ENCODE data around the gene C12orf60. TPM values are rescaled to one million over a fixed set of nuclear protein-coding genes. Genes with fewer than 3 reads are reported as not detected.
A peak's percentile ranks its signal among the peaks of the same experiment; 100 is the strongest.
"Not testable (repeated sequence)": the region's sequence is repeated elsewhere in the genome, so short reads cannot be mapped to it uniquely, and the experiment has no call there.

Gene C12orf60, protein sequence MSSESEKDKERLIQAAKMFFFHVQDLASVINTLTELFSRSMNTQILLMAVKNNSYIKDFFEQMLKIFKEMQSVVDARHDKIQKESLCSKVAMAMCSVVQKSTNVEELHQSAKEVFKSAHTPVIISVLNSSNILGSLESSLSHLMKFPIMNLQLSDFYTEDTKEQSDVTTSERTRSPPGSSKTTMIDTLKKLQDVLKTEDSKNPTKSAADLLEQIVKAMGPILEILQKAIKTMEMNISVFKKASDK
- total RNA-seq: 1 to 10 TPM in 2 of 5 experiments, under 1 TPM in 2, not detected in 1; 0.22 to 1.7 (median 1.2) TPM
- 1 to 10 TPM in 1 of 2 donors, under 1 TPM in 1; 0.86 to 1.5 TPM for polyA plus RNA-seq
- total RNA-seq: 0.94 reads per million

DNA sequence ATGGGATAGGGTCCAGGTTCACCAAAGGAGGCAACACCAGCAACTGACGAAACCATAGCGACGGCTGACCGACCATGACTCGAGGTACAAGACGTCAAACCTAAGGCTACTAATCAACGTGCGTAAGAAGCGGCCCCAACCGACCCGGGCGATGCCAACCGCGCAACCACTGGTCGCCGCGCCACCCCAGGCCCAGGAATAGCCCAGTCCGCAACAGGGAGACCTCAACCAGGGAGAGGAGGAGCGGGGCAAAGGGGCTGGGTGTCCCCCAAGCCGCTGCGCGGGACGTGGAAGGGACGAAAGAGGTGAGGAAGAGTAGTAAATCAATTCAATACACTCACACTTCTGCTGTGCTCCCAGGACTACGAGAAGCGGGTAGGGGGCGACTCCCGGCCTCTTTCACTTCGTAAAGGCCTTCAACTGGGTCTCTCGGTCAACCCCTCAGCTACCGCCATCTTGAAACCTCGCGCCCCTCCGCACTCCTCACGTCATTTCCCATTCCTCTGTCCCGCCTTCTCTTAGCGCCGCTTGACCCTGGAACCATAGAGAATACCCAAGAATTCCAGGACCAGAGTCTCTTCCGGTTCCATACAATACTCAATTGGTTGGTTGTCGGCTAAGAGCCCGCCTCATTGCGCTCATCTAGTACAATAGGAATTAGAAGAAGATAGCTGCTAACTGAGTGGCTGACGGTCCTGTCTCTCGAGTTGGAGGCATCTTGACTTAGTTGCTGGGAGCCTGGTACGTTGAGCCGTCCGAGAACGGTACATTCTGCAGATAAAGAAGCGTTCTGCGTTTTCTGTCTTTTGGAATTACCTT lies at the start of gene C12orf60, which contains the start of gene WBP11:
Gene C12orf60, plus strand, starts transcription at position 660 of the 819 bp plus-strand sequence. CDS start 19,266 bp downstream, outside the sequence.
Gene WBP11, minus strand, starts transcription at position 468 of the 819 bp plus-strand sequence. CDS start 2,095 bp downstream, outside the sequence.
- H3K9me3 Mint-ChIP-seq: no peaks in the 10 kb centered on the region
- DNase-seq (peak; percentile 56 to 95 (median 91)), ATAC-seq (peak; percentile 98)
- no peaks in the 10 kb centered on the region for H3K27me3 ChIP-seq (ENCODE audit: control insufficient read depth in 2 of 2, insufficient read depth in 2 of 2, low read length in 2 of 2)
- no peaks in the 10 kb centered on the region for H3K27me3 Mint-ChIP-seq
- H3K4me3 ChIP-seq (ENCODE audit: low read length): peak within 1 kb of the TSS; percentile 80
- H3K4me3 Mint-ChIP-seq: no peak within 1 kb of the TSS
- peak within 1 kb of the TSS; percentile 97 for H3K27ac ChIP-seq (ENCODE audit: low read depth, low read length)
- peaks cover 14 to 19% of the 10 kb centered on the region in 2 donors for H3K4me1 ChIP-seq (ENCODE audit: control insufficient read depth in 2 of 2, insufficient read depth in 2 of 2, low read length in 2 of 2)
- POLR2A ChIA-PET: interaction anchor here (0.6 to 11.9 kb wide), 24 partner anchors 8 to 743 kb away, joined by 3 to 316 read pairs (median 4); partner anchors contain the start of genes ARHGDIB, ATF7IP and RERG
- H3K36me3 Mint-ChIP-seq: peaks cover 0 to 8% (median 5%) of the 10 kb centered on the region in 5 donors
- intact Hi-C loops (cut with micrococcal nuclease): loop anchor here (1.0 to 10.0 kb wide), 14 partner anchors 29 to 1701 kb away; partner anchors contain the start of genes ARHGDIB (in 2 of the 2), ATF7IP (in 2 of the 2), STRAP (in 2 of the 2) and EPS8 (in 1 of the 2)
- peaks cover 3 to 19% (median 4%) of the 10 kb centered on the region in 3 experiments for H3K36me3 ChIP-seq (ENCODE audit: control insufficient read depth in 2 of 3, insufficient read depth in 3 of 3, low read length in 3 of 3)
- H3K9me3 ChIP-seq (ENCODE audit: control insufficient read depth in 2 of 3, low read length in 3 of 3): no peaks in the 10 kb centered on the region
- CTCF ChIA-PET: interaction anchor here (0.6 to 2.5 kb wide), 3 partner anchors 26 to 80 kb away, joined by 4 to 22 read pairs (median 4); a partner anchor contains a TSS
- H3K4me1 Mint-ChIP-seq: peaks cover 0 to 26% (median 10%) of the 10 kb centered on the region in 7 donors
- no peak within 1 kb of the TSS for H3K27ac Mint-ChIP-seq

DNA sequence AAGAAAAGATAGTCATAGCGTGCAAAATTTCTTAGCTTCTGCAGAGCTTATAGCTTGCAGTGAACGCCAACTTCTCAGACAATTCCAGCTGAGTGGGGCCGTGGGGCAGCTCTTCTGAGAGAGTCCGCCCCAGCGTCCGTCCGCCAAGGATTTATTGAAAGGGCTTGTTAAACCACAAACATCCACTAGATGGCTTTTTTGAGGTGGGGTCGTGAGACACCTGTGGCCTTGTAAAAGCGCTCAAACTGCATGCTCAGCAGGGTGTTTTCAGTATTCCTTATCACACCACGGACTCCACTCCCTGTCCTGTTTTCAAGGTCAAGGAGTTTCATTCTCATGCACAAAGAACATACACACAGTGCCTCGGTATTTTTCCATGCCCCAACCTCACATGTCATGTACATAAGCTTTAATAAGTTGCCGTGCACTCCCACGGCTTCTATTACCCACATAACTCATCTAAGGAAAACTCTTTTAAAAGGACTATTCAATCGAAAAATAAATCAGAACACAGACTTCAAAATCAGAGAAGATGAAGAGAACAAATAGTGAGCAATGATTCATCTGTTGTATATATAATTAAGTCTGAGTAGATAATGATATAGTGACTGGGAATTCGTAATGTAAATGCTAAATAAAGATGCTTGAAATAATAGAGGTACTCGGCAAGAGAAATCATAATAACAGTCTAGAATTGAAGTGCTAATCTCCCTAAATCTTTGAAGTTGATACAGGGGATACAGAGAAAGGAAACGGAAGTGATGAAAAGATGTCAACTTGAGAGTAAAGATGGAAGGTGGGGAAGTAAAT lies 46.9 kb upstream of the C12orf60 start:
- no peak overlapping the region for H3K4me3 Mint-ChIP-seq
- intact Hi-C loops (cut with micrococcal nuclease): loop anchor here in 1 of 2 donors (1.0 kb wide), 1 partner anchor 14 kb away; no protein-coding TSS in a partner anchor
- DNase-seq (no peak), ATAC-seq (no peak)
- peaks cover 6 to 44% (median 20%) of the 10 kb centered on the region in 7 donors for H3K4me1 Mint-ChIP-seq
- POLR2A ChIA-PET: interaction anchor here (1.5 kb wide), 1 partner anchor 14 kb away, joined by 4 read pairs; no protein-coding TSS in a partner anchor
- peaks cover 0 to 3% (median 0%) of the 10 kb centered on the region in 5 donors for H3K27me3 Mint-ChIP-seq
- Histone ChIP-seq H3K9me3 (ENCODE audit: control insufficient read depth in 2 of 3, low read length in 3 of 3) (peaks cover 0 to 15% (median 0%) of the 10 kb centered on the region in 3 experiments), H3K4me1 (ENCODE audit: control insufficient read depth in 2 of 2, insufficient read depth in 2 of 2, low read length in 2 of 2) (no peaks in the 10 kb centered on the region), H3K4me3 (ENCODE audit: low read length) (no peak overlapping the region), H3K36me3 (ENCODE audit: control insufficient read depth in 2 of 3, insufficient read depth in 3 of 3, low read length in 3 of 3) (peaks cover 0 to 8% (median 0%) of the 10 kb centered on the region in 3 experiments), H3K27ac (ENCODE audit: low read depth, low read length) (no peak overlapping the region), H3K27me3 (ENCODE audit: control insufficient read depth in 2 of 2, insufficient read depth in 2 of 2, low read length in 2 of 2) (no peaks in the 10 kb centered on the region)
- CTCF ChIA-PET: interaction anchor here (0.7 kb wide), 1 partner anchor 974 kb away, joined by 3 read pairs; no protein-coding TSS in a partner anchor
- H3K9me3 Mint-ChIP-seq: peaks cover 0 to 50% (median 18%) of the 10 kb centered on the region in 11 donors
- H3K36me3 Mint-ChIP-seq: peaks cover 5 to 57% (median 43%) of the 10 kb centered on the region in 5 donors
- H3K27ac Mint-ChIP-seq: peak overlapping the region in 1 of 9 donors; percentile 4

DNA sequence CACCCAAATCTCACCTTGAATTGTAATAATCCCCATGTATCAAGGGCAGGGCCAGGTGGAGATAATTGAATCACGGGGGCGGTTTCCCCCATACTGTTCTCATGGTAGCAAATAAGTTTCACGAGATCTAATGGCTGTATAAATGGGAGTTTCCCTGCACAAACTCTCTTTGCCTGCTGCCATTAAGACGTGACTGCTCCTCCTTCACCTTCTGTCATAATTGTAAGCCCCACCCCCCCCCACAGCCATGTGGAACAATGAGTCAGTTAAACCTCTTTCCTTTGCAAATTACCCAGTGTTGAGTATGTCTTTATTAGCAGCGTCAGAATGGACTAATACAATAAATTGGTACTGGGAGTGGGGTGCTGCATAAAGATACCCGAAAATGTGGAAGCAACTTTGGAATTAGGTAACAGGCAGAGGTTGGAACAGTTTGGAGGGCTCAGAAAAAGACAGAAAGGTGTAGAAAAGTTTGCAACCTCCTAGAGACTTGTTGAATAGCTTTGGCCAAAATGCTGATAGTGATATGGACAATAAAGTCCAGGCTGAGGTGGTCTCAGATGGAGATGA lies 43.7 kb upstream of the C12orf60 start:
- DNase-seq; ATAC-seq; H3K27ac ChIP-seq (ENCODE audit: low read depth, low read length); H3K4me3 ChIP-seq (ENCODE audit: low read length); H3K27me3 ChIP-seq (ENCODE audit: control insufficient read depth in 2 of 2, insufficient read depth in 2 of 2, low read length in 2 of 2); H3K27ac Mint-ChIP-seq; H3K36me3 ChIP-seq (ENCODE audit: control insufficient read depth in 2 of 3, insufficient read depth in 3 of 3, low read length in 3 of 3); POLR2A ChIA-PET; H3K4me3 Mint-ChIP-seq; H3K27me3 Mint-ChIP-seq; CTCF ChIA-PET; intact Hi-C loops (cut with micrococcal nuclease); H3K4me1 ChIP-seq (ENCODE audit: control insufficient read depth in 2 of 2, insufficient read depth in 2 of 2, low read length in 2 of 2): not testable (repeated sequence)
- H3K4me1 Mint-ChIP-seq: peaks cover 0 to 31% (median 17%) of the 10 kb centered on the region in 7 donors
- H3K36me3 Mint-ChIP-seq: peaks cover 13 to 67% (median 60%) of the 10 kb centered on the region in 5 donors
- peaks cover 0 to 67% (median 27%) of the 10 kb centered on the region in 11 donors for H3K9me3 Mint-ChIP-seq
- H3K9me3 ChIP-seq (ENCODE audit: control insufficient read depth in 2 of 3, low read length in 3 of 3): peaks cover 0 to 15% (median 0%) of the 10 kb centered on the region in 3 experiments

DNA sequence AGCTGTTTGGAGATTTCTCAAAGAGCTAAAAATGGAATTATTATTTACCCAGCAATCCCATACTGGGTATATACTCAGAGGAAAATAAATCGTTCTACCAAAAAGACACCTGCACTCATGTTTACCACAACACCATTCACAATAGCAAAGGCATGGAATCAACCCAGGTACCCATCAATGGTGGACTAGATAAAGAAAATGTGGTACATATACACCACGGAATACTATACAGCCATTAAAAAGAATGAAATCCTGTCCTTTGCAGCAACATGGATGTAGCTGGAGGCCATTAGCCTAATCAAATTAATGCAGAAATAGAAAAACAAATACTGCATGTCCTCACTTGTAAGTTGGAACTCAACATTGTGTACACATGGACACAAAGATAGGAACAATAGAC lies 38.1 kb upstream of the C12orf60 start:
- DNase-seq: no peak
- ChIA-PET POLR2A (interaction anchor here (0.7 to 1.0 kb wide), 2 partner anchors 9 to 40 kb away, joined by 3 read pairs; a partner anchor contains a TSS), CTCF (no interaction called here)
- H3K9me3 Mint-ChIP-seq: peaks cover 0 to 60% (median 29%) of the 10 kb centered on the region in 11 donors
- no peak for ATAC-seq
- peak overlapping the region in 1 of 10 donors; percentile 44 for H3K4me3 Mint-ChIP-seq
- H3K4me3 ChIP-seq (ENCODE audit: low read length): no peak overlapping the region
- no peaks in the 10 kb centered on the region for H3K27me3 ChIP-seq (ENCODE audit: control insufficient read depth in 2 of 2, insufficient read depth in 2 of 2, low read length in 2 of 2)
- no peak overlapping the region for H3K27ac ChIP-seq (ENCODE audit: low read depth, low read length)
- H3K9me3 ChIP-seq (ENCODE audit: control insufficient read depth in 2 of 3, low read length in 3 of 3): peaks cover 0 to 11% (median 0%) of the 10 kb centered on the region in 3 experiments
- peaks cover 18 to 69% (median 65%) of the 10 kb centered on the region in 5 donors for H3K36me3 Mint-ChIP-seq
- H3K27ac Mint-ChIP-seq: peak overlapping the region in 1 of 9 donors; percentile 19
- peaks cover 0 to 13% (median 0%) of the 10 kb centered on the region in 3 experiments for H3K36me3 ChIP-seq (ENCODE audit: control insufficient read depth in 2 of 3, insufficient read depth in 3 of 3, low read length in 3 of 3)
- intact Hi-C loops (cut with micrococcal nuclease): no loop called here
- H3K4me1 ChIP-seq (ENCODE audit: control insufficient read depth in 2 of 2, insufficient read depth in 2 of 2, low read length in 2 of 2): peaks cover 0 to 14% of the 10 kb centered on the region in 2 donors
- H3K4me1 Mint-ChIP-seq: peaks cover 14 to 44% (median 30%) of the 10 kb centered on the region in 7 donors
- H3K27me3 Mint-ChIP-seq: peaks cover 0 to 2% (median 0%) of the 10 kb centered on the region in 5 donors

DNA sequence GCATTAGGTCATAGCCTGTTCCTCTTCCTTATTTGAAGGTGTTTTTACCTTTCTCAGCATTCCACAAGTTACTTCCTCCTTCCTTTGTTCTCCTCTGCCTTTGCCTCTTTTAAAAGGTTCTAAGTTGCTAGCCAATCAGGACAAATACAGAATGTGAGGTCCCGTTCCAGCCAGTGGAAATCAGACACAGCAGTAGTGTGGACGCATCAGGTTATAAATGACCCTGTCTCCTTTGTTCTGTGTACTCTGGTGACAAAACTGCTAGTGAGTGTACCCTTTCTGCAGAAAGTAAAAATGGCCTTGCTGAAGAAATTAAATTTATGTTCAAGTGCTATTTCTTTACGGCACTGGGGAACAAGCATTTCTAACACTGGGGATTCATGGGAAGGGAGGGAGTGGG lies 37.5 kb upstream of the C12orf60 start:
- H3K4me3 Mint-ChIP-seq: peak overlapping the region in 3 of 10 donors; percentile 6 to 44 (median 15)
- intact Hi-C loops (cut with micrococcal nuclease): not testable (repeated sequence)

More for the DNA sequence above, 37.5 kb upstream of the C12orf60 start:
- H3K36me3 ChIP-seq (ENCODE audit: control insufficient read depth in 2 of 3, insufficient read depth in 3 of 3, low read length in 3 of 3); POLR2A ChIA-PET; H3K4me3 ChIP-seq (ENCODE audit: low read length); H3K27ac ChIP-seq (ENCODE audit: low read depth, low read length); H3K27me3 Mint-ChIP-seq; DNase-seq; ATAC-seq; H3K9me3 ChIP-seq (ENCODE audit: control insufficient read depth in 2 of 3, low read length in 3 of 3); H3K27me3 ChIP-seq (ENCODE audit: control insufficient read depth in 2 of 2, insufficient read depth in 2 of 2, low read length in 2 of 2); CTCF ChIA-PET: not testable (repeated sequence)
- Mint-ChIP-seq H3K36me3 (peaks cover 21 to 65% (median 60%) of the 10 kb centered on the region in 5 donors), H3K4me1 (peaks cover 14 to 46% (median 30%) of the 10 kb centered on the region in 7 donors), H3K27ac (peak overlapping the region in 2 of 9 donors; percentile 19 to 62), H3K9me3 (peaks cover 0 to 58% (median 27%) of the 10 kb centered on the region in 11 donors)
- H3K4me1 ChIP-seq (ENCODE audit: control insufficient read depth in 2 of 2, insufficient read depth in 2 of 2, low read length in 2 of 2): peaks cover 0 to 14% of the 10 kb centered on the region in 2 donors

All from naive thymus-derived CD4-positive, alpha-beta T cell (primary cell).